ENCODE measurements around the gene RNASET2. TPM values are rescaled to one million over a fixed set of nuclear protein-coding genes. Genes with fewer than 3 reads are reported as not detected.
A peak's percentile ranks its signal among the peaks of the same experiment; 100 is the strongest.

RNASET2 gene
- polyA plus RNA-seq, 3 donors, result 432 to 562 (median 493) TPM

GRCh38 chr6:166960609-166960978, 4.2 kb upstream of the RNASET2 start:
- WGBS (ENCODE audit: insufficient coverage), result 96% methylated on average over 3 of the region's 3 CpGs
- H3K79me2 ChIP-seq (ENCODE audit: insufficient read depth, low read length), result peaks cover 23% of the 10 kb centered on the region
- H3K36me3 ChIP-seq (replicated peaks in 1 of 2; ENCODE audit: control insufficient read depth in 1 of 2, insufficient read depth in 2 of 2, low read length in 2 of 2), result no peaks in the 10 kb centered on the region
- no peak overlapping the region for H3K27ac ChIP-seq (ENCODE audit: low read depth in 1 of 2, low read length in 2 of 2)
- peaks cover 8% of the 10 kb centered on the region for H4K20me1 ChIP-seq (ENCODE audit: insufficient read depth, low read length)
- Mint-ChIP-seq H3K27ac (peak overlapping the region; percentile 98 to 100 (median 100)), H3K27me3 (ENCODE audit: low read depth in 3 of 3) (peaks cover 1 to 16% (median 5%) of the 10 kb centered on the region in 3 donors), H3K4me3 (no peak overlapping the region), H3K4me1 (peaks cover 35% of the 10 kb centered on the region), H3K9me3 (peaks cover 6 to 32% (median 27%) of the 10 kb centered on the region in 7 donors), H3K36me3 (peaks cover 3 to 7% of the 10 kb centered on the region in 2 donors)
- TF ChIP-seq, protein P1, sequence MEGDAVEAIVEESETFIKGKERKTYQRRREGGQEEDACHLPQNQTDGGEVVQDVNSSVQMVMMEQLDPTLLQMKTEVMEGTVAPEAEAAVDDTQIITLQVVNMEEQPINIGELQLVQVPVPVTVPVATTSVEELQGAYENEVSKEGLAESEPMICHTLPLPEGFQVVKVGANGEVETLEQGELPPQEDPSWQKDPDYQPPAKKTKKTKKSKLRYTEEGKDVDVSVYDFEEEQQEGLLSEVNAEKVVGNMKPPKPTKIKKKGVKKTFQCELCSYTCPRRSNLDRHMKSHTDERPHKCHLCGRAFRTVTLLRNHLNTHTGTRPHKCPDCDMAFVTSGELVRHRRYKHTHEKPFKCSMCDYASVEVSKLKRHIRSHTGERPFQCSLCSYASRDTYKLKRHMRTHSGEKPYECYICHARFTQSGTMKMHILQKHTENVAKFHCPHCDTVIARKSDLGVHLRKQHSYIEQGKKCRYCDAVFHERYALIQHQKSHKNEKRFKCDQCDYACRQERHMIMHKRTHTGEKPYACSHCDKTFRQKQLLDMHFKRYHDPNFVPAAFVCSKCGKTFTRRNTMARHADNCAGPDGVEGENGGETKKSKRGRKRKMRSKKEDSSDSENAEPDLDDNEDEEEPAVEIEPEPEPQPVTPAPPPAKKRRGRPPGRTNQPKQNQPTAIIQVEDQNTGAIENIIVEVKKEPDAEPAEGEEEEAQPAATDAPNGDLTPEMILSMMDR (IDR thresholded peaks at IDR 0.05), result no peak
- no peaks in the 10 kb centered on the region for H3K27me3 ChIP-seq (ENCODE audit: control insufficient read depth in 2 of 2, insufficient read depth in 2 of 2, low read length in 2 of 2)
- DNase-seq, result no peak
- H3K9ac ChIP-seq (ENCODE audit: insufficient read depth, low read length, poor library complexity, severe bottlenecking), result no peak overlapping the region
- H3K4me2 ChIP-seq (replicated peaks; ENCODE audit: extremely low read depth, low read length, poor library complexity, severe bottlenecking), result no peak overlapping the region
- H3K4me3 ChIP-seq (replicated peaks in 1 of 3; ENCODE audit: low read depth in 2 of 3, low read length in 3 of 3), result no peak overlapping the region
- peaks cover 12 to 19% of the 10 kb centered on the region in 2 donors for H3K9me3 ChIP-seq (replicated peaks in 1 of 2; ENCODE audit: control insufficient read depth in 1 of 2, insufficient read depth in 1 of 2, low read length in 2 of 2)
- intact Hi-C loops (cut with micrococcal nuclease), result no loop called here
- peaks cover 38 to 42% of the 10 kb centered on the region in 2 donors for H3K4me1 ChIP-seq (ENCODE audit: control insufficient read depth in 1 of 2, insufficient read depth in 2 of 2, low read length in 2 of 2)
- no peak overlapping the region for H2AFZ ChIP-seq (ENCODE audit: insufficient read depth, low read depth, low read length, poor library complexity, severe bottlenecking)

- H4K20me1 ChIP-seq (ENCODE audit: insufficient read depth, low read length), result peaks cover 10% of the 10 kb centered on the region
These were observed 3.7 kb upstream of the RNASET2 start for GRCh38 chr6:166959911-166960608.

More at GRCh38 chr6:166959911-166960608, 3.7 kb upstream of the RNASET2 start:
- Mint-ChIP-seq H3K9me3 (peaks cover 6 to 29% (median 22%) of the 10 kb centered on the region in 7 donors), H3K27ac (peak overlapping the region; percentile 98 to 100 (median 100)), H3K27me3 (ENCODE audit: low read depth in 3 of 3) (peaks cover 0 to 13% (median 5%) of the 10 kb centered on the region in 3 donors), H3K36me3 (peaks cover 4 to 11% of the 10 kb centered on the region in 2 donors), H3K4me1 (peaks cover 38% of the 10 kb centered on the region), H3K4me3 (peak overlapping the region in 1 of 2 donors; percentile 90)
- no peaks in the 10 kb centered on the region for H3K36me3 ChIP-seq (replicated peaks in 1 of 2; ENCODE audit: control insufficient read depth in 1 of 2, insufficient read depth in 2 of 2, low read length in 2 of 2)
- TF ChIP-seq, protein P1 (IDR thresholded peaks at IDR 0.05), result no peak
- peak overlapping the region; percentile 70 for H3K4me2 ChIP-seq (replicated peaks; ENCODE audit: extremely low read depth, low read length, poor library complexity, severe bottlenecking)
- peaks cover 29% of the 10 kb centered on the region for H3K79me2 ChIP-seq (ENCODE audit: insufficient read depth, low read length)
- H3K27me3 ChIP-seq (ENCODE audit: control insufficient read depth in 2 of 2, insufficient read depth in 2 of 2, low read length in 2 of 2), result no peaks in the 10 kb centered on the region
- H3K9ac ChIP-seq (ENCODE audit: insufficient read depth, low read length, poor library complexity, severe bottlenecking), result peak overlapping the region; percentile 92
- peak overlapping the region; percentile 78 for H2AFZ ChIP-seq (ENCODE audit: insufficient read depth, low read depth, low read length, poor library complexity, severe bottlenecking)
- H3K4me3 ChIP-seq (replicated peaks in 1 of 3; ENCODE audit: low read depth in 2 of 3, low read length in 3 of 3), result peak overlapping the region in 1 of 3 experiments; percentile 64
- H3K4me1 ChIP-seq (ENCODE audit: control insufficient read depth in 1 of 2, insufficient read depth in 2 of 2, low read length in 2 of 2), result peaks cover 38 to 45% of the 10 kb centered on the region in 2 donors
- peaks cover 7 to 14% of the 10 kb centered on the region in 2 donors for H3K9me3 ChIP-seq (replicated peaks in 1 of 2; ENCODE audit: control insufficient read depth in 1 of 2, insufficient read depth in 1 of 2, low read length in 2 of 2)
- peak in 2 of 3 donors; percentile 42 to 52 for DNase-seq
- peak overlapping the region; percentile 99 to 100 for H3K27ac ChIP-seq (ENCODE audit: low read depth in 1 of 2, low read length in 2 of 2)
- intact Hi-C loops (cut with micrococcal nuclease), result loop anchor here (5.0 to 10.0 kb wide), 3 partner anchors 132 to 335 kb away; partner anchors contain the start of gene RPS6KA2 (in 2 of the 2)
- WGBS (ENCODE audit: insufficient coverage), result 65% methylated on average over 6 of the region's 9 CpGs

All from CD14-positive monocyte (primary cell).